Stimulated activated CD8-positive, alpha-beta memory T cell treated with anti-CD3 and anti-CD28 coated beads, Interleukin-12 subunit alpha, Interleukin-12 subunit beta, amount 100 ng/mL, for 24 hours (primary cell): ENCODE results near the gene CENPP.

Experiments used
- DNase-seq: peaks from one replicate; pipeline ENCODE4 v3.0.0-alpha.2; 2020; ENCODE audit errors: extremely low read depth

Gene CENPP

DNA sequence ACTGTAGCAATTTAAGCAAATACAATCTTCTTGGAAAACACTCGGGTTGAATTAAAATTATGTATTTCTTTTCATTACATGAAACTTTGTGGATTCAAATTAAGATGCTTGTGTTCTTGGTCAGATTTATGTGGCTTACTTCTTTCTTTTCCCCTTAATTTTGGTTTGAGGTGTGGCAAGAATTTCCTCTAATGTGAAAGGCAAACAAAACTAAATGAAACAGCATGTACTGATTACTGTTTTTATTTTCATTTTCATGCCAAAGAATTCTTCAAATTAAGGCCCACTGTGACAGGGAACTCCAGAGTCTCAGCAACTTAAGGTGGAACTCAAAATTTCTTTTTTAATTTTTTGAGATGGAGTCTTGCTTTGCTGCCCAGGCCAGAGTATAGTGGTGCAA is 98.6 kb downstream of the CENPP start, which contains the start of gene OMD:
Gene OMD (minus strand): TSS at position 132 of the 400 bp plus-strand sequence. CDS start 6,913 bp downstream, outside the sequence.
- no peak for DNase-seq

DNA sequence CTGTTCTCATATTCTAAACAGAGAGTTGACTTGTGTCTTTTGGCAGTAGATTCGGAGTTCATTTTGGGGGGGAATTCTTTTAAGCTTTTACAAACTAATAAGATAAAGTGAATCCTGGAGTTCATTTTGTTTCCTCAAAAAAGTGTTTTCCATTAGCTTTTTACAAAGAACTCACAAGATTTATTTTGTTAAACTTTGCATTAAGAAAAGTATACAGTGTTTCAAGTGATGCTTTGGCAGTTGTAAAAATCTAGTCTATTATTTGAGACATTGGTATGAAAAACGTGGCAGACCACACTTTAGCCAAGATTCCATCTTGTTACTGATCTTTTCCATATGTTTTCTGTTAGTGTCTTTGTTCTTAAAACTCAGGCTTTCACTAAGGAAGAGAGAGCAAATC is 99.7 kb downstream of the CENPP start:
- no peak for DNase-seq

DNA sequence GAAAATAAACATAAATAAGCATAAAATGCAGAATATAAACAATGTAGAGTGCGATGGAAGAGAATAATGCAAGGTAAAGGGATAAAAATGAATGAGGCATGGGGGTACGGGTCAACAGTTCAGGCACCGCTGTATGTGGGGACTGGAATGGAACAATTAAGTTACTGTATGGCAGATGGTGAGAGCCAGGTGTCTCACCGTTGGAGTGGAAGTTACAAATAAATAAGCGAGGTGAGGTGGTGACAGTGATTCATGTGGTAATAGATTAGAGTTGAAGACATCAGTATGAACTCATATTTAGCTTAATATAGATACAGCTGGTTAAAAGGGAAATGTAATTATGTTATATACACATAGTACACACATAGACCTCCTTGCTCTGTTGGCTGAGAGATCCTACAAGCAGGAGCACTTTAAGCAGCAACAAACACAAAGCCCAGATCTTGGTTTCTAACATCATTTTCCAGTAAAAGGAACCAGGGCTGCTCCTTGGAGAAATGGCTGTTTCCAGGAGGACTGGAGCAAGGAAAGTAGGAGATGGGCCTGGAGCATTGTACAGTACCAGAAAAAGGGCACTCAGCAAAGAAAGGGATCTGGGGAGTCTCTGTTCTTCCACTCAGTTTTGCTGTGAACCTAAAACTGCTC is 100.9 kb downstream of the CENPP start:
- DNase-seq: no peak

DNA sequence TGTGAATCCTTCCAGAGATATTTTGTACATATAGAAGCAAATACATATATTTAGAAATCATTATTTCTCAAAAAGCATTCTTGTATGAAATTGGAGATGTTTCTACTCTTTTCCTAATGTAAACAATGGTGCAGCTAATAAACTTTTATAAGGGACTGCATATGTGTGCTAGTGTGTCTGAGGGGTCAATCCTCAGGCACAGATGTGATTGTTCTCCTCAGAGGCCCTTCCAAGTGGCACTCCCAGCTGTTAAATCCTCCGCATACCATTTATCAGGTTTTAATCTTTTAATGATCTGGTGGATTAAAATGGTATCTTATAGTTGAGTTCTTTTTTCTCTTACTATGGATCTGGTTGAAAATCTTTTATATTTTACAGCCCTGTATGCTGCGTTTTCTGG is 104.1 kb downstream of the CENPP start:
- DNase-seq: no peak

GRCh38 chr9:92432350-92432749 is 106.6 kb downstream of the CENPP start:
- DNase-seq: no peak

- DNase-seq: no peak
Observed at GRCh38 chr9:92432972-92433548, 107.3 kb downstream of the CENPP start.

DNA sequence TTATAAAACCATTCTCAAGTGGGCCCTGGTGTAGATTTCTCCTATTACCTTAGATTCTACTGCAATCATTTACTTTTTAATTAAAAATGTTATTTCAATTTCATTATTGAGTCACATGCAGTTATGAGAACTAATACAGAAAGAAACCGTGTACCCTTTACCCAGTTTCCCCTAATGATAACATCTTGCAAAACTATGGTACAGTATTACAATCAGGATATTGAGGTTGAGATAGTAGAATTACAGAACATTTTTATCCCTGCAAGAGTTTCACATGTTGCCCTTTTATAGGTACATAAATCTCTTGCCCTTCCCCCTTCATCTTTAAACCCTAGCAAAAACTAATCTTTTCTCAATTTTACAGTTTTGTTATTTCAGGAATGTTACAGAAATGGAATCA is 109.5 kb downstream of the CENPP start:
- no peak for DNase-seq

- no peak for DNase-seq
Observed at GRCh38 chr9:92438900-92439526, 113.3 kb downstream of the CENPP start.

DNA sequence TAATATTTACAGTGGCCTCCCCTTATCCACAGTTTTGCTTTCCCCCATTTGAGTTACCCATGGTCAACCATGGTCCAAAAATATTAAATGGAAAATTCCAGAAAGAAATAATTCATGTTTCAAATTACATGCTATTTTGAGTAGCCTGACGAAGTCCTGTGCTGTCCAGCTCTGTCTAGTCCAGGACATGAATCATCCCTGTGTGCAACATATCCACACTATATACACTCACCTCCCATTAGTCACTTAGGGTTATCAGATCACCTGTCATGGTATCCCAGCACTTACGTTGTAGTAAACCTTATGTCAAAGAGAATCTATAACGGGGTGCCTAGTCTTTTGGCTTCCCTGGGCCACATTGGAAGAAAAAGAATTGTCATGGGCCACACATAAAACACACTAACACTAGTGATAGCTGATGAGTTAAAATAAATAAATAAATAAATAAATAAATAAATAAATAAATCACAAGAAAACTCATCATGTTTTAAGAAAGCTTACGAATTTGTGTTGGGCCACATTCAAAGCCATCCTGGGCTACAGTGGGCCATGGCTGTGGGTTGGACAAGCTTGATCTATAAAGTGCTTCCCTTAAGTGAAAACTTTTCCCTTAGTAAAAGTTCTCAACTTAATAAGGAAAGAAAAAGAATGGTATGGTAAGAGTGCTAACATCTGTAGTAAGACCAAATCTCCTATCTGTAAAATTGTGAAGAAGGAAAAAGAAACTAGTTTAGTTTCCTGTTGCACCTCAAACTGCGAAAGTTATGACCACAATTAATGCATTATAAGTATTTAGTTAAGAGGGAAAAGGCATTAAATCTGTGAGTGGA is 114.4 kb downstream of the CENPP start:
- no peak for DNase-seq

GRCh38 chr9:92440751-92441046 is 114.9 kb downstream of the CENPP start:
- no peak for DNase-seq

- no peak for DNase-seq
Observed at GRCh38 chr9:92444841-92445240, 119.1 kb downstream of the CENPP start.

DNA sequence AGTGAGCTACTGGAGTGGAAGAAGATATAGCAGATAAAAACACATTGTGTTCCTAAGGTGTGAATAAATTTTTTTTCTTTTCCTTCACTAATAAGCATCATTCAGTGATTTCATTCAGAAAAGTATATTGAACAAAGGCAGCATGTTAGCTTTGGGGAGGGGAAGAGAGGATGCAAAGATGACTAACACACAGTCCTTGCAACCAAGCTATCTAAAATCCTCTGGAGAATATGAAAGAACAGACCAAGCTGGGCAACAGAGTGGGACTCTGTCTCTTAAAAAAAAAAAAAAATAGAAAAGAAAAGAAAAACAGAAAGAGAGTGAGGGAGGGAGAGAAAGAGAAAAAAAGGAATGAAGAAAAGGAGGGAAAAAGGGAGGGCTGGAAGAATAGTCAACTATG is 120.8 kb downstream of the CENPP start:
- DNase-seq: no peak

GRCh38 chr9:92455217-92455616 is 129.5 kb downstream of the CENPP start:
- no peak for DNase-seq

DNA sequence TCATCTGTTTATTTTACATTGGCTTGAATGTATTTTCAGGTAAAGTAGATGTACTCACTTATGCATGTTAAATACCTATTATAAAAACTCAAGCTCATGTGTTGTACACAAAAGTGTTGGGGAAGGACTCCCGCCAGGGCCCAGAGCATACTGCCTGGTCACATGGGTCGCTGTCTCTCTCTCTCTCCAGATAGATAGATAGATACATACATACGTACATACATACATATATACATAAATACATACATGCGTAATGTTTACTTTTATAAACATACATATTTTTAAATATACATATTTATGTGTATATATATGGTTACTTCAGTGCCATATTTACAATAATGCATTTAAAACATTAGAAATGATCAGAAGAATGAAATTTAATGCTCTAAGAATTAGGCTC is 131.8 kb downstream of the CENPP start:
- DNase-seq: no peak

DNA sequence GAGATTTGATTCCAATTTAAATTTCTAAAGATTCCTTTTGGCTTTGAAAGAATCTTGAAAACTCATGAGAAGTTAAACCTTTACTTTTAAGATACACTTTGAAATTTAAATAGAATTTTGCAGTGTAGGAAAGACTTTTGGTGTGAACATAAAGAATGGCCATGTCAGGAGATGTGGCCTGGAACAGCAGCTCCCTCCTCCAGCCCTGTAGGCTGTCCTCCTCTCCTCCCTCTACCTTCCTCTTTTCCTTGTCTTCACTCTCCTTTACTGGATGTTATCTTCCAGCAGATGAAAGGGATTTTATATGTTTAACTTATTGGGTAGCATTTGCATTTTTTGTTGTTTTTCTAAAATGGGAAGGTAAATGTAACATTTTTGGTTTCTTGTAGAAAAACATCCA is 137.6 kb downstream of the CENPP start:
- DNase-seq: no peak

- no peak for DNase-seq
Observed at GRCh38 chr9:92463984-92464383, 138.2 kb downstream of the CENPP start.

- DNase-seq: no peak
Observed at GRCh38 chr9:92467041-92467440, 141.3 kb downstream of the CENPP start.

DNA sequence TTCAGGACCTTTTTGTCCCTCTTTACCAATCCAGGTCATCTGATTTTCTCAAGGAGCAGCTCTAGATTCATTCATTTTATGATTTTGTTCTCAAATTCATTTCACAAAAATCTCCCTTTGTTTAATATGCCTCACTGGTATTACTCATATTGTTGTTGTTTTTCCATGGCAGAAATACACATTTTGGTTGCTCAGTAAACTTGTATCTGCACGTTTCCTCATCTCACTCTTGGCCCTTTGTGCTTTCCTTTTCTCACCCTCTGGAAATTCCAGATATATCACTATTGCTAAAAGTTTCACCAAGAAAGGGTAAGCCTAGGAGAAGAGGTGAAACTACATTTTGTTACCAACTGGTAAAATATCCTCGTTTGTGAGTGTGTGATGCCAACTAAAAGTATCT is 141.8 kb downstream of the CENPP start:
- DNase-seq: no peak

DNA sequence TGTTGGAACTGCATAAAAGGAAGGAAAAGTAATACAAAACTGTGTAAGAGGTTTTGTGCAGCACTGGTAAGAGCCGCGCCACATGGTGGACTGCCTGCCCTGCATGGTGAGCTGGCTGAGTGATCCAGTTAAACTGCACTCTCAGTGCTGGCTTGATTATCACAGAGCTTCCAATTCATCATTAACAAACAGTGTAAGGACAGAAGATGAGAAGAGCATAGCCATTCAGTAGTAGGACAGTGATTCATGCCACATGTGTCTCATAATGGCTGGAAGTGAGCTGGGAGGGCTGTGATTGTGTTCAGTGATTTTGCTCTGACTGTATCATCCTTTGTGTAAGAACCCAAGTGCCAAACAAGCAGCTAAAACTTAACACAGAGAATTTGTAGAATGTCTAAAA is 142.5 kb downstream of the CENPP start:
- DNase-seq: no peak

DNA sequence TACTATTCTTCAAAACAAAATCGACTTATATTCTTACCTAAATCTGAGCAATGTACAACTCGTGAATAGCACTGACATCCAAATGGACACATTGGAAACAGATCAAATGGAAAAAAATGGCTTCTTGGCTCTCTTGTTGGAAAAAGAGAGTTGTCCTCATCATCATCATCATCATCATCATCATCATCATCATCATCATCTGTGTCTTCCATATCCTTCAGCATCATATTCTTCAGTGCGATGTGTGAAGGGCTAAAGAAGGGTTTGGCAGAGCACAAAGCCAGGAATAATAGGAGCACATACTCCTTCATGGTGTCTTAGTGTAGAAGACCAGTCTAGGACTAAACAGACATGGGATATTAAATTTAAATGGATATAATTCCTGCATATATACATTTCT is 148.8 kb downstream of the CENPP start:
- no peak for DNase-seq

DNA sequence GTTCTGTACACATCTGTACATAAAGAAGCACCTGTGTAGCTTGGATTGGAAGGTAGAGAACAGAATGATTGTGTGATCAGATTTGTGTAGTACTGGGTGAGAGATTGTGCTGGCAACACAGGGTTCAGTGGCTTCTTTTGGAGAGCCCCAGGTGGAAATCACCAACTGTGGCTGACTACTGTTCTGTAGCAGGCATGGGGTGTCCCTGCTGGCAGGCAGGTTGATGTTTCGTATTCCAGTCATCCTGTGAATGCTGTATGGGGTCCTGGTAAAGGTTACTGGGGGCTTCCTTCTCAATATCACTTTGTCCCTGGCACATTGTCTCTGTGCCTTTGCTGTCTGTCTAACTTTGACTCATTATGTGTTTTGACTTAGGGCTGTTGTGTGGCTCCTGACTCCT is 151.2 kb downstream of the CENPP start:
- no peak for DNase-seq

- no peak for DNase-seq
Observed at GRCh38 chr9:92478783-92479182, 153.0 kb downstream of the CENPP start.

GRCh38 chr9:92479346-92479745 is 153.6 kb downstream of the CENPP start:
- no peak for DNase-seq
